CD4-positive, alpha-beta T cell treated with Interleukin-17A for 4 hours (primary cell): Measurements from ENCODE around the gene USP25.

Source experiments
- DNase-seq: peaks from one replicate; pipeline ENCODE4 v3.0.0-alpha.2; 2020; ENCODE audit warnings: mixed read lengths

Gene USP25

DNA sequence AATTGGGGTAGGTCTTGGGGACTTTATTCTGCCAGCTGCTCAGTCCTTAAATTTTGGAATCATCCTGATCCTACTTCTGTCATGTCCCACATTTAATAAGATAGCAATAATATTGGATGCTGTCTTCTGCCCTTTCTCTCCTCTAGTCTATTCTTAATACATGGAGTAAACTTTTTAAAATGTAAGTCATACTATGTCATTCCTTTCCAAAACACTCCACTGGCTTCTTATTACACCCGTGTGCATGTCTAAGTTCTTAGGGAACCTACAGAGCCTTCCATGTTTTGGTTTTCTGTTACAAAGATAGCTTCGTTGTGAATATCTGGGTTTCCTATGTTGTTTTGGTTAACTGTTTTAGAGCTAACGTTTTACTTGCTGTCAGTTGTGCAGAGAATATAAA lies 35.1 kb downstream of the USP25 start:
- no peak for DNase-seq

DNA sequence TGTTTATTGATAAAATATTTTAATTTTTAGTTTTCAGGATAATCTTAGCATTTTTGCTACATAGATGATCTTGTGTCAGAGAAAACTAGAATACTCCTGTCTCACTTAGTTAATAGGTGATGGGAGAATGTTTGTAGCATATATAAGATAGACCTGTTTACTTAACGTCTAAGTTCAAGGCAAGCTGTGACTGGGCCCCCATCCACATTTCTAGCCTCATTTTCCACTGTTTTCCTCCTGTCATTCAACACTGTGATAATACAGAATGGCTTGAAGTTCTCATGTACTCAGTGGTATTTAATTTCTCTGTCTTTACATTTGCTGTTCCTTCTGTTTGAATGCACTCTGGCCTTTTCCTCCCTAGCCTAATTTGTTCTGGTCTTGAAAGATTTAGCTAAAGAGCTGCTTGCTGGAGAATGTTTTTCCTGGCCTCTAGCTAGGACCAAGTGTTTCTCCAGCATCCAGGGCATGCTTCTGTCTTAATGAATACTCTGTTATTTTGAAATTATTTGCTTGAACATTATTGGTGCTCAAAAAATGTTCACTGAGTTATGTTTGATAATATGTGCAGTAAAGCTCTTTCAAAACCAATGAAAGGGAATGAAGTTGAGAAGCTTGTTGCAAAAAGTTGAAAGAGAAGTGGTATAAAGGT lies 37.3 kb downstream of the USP25 start:
- no peak for DNase-seq

DNA sequence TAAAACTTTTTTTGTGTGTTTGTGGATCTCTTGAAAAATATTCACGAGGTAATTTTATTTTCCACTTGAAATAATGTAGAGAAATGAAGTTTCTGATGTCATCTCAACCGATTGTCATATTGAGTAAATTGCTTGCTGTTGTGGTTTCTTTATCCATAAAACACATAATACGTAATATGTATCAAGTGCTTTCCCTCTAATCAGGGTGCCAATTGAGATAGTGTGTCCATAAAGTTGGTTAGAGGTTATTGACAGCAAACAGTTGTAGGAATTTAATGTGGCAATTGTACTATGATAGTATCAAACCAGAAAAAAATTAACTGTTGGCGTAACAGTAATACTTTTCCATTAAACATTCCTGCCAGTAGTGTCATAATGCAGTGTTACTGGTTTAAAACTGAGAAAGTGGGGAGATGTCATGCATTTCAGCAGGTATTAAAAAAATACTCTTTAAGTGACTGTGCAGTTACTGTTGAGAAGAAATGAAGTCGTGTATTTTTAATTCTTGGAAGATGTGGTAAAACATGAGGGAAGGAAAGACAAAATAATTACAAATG lies 38.3 kb downstream of the USP25 start:
- DNase-seq = no peak

DNA sequence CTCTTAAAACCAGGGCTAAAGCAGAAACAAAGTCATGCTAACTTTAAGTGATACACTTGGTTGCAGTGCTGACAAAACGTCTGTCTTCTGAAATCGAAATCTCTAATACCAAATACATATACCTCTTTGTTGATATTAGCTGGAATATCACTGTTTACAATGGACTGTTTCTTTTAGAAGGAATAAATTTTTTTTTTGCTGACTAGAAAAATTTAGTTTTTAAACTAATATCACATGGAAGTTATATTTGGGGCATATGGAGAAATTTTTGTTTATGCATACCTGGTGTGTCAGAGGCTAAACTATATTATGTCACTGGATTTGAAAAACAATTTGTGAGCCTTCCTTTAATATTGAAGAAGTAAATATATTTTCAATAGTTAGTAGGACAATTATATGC lies 39.1 kb downstream of the USP25 start:
- DNase-seq = no peak

DNA sequence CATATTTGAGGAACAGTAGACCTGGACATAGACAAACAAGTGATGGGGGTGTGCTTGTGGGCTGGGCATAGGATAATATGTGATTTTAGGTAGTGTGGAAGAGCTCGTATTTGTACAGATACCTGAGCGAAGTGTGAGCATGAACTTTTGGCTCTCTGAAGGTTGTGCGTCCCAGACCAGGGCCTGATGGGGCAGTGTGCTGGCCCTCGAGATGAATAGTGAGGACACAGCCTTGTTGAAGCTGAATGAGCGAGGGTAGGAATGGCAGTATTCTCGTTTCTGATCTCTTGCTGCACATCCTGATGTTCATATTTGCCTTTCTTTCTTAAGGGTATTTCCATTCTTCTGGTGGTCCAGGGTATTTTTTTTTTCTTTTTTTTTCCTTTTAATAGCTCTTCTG lies 41.5 kb downstream of the USP25 start:
- no peak for DNase-seq

DNA sequence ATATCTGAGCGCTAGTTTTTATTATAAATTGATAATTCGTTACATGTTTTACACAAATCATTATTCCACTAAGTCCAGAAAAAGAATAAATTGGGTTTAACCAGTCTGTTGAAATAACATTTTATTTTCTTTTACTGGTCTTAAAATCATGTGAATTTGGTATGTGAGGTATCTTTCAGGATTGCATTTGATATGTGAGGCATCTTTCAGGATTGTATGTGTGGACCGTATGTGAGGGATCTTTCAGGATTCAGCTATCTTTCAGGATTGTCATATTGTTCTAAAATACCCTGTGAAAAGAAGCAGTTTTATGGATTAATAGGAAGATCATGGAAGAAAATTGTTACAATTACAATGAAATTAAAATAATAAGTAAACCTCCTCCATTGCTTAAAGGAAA lies 42.9 kb downstream of the USP25 start:
- DNase-seq = no peak

DNA sequence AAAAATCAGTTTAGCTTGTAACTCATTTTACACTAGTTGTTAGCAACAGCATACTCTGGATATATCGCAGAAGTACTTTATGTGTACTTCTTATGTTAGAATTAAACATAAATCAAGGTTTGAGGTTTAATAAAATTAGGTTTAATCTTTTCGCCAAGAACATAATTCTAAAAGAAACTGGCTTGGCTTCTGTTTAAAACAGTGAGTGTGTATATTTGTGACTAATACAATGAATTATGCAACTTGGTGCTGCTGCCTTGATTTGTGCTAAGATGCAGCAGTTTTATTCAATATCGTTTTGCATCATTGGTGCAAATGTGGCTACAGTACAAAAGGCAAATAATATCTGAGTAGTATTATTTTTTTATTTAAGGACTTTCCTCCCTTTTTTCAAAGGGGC lies 44.8 kb downstream of the USP25 start:
- no peak for DNase-seq

DNA sequence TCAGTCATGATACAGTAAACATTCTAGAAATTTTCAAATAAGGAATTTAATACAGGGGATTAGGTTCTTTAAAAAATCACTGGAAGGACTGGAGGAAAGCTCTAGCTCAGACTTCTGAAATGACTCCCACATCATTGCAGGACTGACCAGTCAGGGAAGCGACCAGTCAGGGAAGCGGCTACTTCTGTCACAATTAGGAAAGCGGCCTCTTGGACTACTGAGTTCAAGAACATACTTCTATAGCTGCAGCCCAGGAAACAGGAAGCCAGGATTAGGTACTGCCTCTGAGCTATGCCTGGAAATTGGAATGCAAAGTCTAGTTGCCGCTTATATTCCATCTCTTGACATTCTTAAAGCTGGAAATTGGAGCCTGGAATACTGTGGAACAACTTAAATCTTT lies 45.5 kb downstream of the USP25 start:
- DNase-seq = no peak

DNA sequence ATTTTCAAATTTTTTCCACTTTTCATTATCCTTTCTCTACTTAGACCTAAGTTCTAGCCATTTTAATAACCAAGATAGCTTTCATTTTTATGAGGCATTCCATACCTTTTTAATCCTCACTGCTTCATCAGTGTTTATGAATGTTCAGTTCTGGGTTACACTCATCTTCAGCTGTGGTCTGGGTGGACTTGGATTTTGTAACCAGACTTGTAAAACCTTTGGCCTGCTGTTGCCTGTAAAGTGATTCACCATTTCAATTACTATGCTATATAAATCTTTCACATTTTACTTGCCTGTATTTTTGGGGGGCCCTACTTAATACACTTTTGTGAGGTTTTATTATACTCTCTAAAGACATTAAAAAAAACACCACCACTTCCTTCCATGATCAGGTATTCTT lies 46.2 kb downstream of the USP25 start:
- no peak for DNase-seq

DNA sequence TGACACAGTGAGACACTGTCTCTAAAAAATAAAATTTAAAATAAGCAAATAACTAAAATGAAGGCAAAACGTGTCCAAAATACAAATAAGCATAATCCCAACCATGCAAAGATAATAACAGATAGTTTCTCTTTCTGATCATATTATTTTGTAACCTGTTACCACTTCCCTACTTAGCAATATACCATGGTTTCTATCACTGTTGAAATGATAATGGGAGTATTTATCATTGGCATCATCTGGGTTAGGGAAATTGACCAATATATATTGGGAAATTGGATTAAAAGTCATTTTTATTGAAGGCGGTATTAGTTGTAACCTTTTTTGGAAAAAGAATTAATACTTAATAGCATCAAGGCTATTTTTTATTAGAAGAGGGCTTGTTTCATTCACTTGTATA lies 47.0 kb downstream of the USP25 start:
- DNase-seq = no peak

DNA sequence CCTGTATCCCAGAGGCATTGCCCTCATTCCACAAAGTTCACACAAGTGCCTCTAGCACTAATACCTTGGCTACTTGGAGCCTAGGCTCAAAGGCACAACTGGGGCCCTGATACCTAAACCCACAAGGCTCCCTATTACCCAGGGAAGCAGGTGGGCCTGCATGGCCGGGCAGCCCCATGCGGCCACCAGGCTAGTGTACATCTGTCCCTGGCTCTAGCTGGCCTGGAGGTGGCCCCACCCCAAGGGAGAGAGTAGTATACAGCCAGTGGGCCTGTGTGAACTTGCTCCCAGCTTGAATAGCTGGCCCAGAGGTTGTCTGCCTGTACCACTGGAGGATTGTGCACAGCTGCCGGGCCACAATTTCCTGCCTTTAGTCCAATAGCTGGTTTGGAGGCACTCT lies 52.2 kb downstream of the USP25 start:
- DNase-seq = no peak

DNA sequence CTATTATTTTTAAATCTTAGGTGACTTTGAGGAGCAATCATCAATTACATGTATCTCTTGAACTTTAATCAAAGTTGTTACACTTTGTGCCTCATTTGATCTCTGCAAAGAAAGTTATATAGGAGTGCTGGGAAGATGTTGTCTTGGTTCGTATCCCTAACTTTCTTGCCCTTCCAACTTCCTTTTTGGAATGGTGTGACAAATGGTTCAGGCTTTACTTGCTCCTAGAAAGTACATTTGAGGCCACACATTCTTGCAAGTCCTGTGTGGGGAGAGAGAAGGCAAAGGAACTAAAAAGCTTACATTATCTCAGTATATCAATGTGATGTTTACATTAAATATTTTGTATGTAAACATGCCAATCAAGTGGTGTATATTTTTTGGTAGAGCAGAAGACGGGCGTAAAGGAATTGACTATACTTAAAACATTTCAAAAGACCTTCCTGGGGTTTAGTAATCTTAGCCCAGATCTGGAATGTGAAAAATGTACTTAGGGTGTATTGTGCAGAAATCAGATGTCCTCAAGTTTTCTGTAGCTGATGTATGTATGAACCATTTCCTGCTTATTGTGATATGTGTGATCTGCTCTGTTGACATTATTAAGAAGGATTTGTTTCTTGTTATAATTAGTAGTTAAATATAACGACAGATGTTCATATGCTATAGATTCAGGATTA lies 59.2 kb downstream of the USP25 start:
- DNase-seq = no peak

DNA sequence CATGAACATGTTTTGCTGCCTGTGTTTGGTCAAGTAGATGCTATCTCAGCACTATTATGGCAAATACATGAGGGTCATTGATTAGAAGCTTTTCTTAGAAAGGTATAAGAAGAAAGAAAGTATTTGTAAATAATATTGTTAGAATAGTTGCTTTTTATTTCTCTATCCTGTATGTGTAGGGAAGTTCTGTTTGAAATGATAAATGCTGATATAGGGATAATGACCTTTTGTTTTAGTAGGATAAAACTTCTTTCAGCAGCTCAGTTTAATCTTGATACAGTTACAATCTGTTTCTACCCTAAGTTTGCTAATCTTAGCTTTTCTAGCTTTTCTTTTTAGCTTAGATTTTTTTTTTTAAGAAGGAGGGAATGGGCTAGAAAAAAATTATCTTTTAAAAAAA lies 63.3 kb downstream of the USP25 start:
- DNase-seq = no peak

DNA sequence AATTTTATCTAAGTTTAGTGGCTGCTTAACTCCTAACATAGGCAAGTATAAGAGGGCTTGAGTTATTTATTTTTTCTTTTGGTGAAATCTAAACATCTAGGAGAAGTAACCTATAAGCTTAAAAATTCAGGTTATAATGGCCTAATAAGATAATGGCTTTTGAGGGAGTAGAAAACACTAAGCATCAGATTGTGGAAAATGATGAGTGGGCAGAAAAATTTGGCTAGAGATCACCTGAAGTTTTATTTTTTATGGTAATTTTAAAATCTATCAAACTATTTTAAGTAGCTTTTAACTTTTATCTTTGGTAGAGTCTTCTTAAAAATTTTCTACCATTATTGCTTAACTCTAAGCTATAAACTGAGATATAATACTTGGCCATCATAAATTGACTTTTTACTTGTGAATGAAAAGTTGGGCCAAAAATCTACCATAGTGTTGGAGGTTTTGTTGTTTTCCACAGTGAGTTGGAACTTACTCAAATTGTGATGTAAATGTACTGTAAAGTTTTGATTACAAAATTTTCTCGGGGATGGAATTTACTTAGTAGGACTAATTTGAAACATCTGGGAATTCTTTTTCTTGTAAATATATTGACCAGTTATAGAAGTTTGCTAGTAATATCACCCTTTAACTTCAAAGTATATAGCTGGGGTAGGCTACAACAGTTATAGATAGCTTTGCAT lies 63.9 kb downstream of the USP25 start:
- no peak for DNase-seq

DNA sequence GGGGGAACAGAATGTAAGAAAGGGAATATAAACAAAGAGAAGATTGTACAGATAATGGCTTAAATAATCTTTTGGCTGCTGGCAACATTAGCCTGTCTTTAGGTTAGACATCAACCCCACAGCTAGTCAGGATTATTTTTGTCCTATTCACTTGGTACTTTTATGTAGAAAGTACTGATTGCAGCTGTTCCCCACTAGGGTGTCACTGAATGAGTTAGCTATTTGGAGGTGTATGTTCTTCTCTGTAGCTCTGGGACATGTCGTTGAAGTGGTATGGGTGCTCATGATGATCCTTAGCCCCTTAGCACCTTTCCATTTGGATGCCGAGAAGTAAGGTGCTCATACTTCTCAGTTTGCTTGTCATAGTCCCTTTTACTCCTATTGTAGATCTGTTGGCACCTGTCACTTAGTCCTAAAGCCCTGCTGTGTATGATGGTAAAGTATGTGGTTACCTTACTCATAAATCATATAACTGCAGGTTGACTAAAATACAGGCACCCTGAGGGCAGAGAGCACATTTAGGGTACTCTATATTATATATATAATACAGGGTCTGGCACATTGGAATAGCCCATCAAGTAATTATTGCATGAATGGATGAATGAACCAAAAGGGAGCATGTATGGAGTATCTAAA lies 64.6 kb downstream of the USP25 start:
- no peak for DNase-seq

DNA sequence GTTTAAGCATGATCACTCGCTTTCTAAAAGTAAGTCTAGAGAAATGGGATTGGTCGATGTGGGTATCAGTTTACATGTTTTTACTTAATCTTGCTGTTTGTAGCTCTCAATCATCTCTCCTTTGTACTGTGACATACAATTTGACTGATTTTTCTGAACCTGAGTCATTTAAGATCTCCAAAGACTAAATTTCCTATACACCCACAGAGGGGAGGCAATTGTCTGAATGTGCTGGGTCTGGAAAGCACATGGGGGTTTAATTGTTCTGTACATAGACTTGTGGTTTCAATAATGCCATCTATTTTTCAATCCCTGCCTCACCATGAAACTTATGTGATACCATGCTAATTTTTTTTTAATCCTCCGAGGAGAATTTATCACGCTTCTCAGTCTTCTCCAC lies 65.8 kb downstream of the USP25 start:
- no peak for DNase-seq

DNA sequence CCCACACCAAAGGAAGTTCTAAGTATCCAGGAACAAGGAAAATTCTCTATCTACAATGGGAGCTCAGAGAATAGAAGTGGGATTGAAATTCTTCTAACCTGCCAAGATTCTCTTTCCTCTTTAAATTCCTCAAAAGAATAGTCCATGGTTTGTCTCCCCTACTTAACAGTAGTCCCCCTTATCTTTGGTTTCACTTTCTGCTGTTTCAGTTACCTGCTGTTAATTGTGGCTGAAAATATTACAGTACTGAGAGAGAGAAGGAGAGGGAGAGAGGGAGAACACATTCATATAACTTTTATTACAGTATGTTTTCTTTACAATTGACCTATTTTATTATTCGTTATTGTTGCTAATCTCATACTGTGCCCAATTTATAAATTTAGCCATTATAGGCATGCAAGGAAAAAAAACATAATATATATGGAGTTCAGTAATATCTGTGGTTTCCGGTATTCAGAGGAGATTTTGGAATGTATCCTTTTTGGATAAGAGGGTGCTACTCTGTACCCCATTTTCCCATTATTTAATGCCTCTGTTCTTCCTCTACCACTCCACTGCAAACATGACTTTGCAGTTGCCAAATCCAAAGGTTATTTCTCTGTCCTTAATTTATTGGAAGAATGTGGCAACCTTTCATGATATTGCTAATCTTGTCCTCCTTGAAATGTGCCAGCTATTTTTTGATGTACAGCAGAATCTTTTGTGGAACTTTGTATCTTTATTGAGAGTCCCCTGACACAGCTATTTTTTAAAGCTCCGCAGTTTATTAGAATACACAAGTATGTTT lies 68.0 kb downstream of the USP25 start:
- no peak for DNase-seq

DNA sequence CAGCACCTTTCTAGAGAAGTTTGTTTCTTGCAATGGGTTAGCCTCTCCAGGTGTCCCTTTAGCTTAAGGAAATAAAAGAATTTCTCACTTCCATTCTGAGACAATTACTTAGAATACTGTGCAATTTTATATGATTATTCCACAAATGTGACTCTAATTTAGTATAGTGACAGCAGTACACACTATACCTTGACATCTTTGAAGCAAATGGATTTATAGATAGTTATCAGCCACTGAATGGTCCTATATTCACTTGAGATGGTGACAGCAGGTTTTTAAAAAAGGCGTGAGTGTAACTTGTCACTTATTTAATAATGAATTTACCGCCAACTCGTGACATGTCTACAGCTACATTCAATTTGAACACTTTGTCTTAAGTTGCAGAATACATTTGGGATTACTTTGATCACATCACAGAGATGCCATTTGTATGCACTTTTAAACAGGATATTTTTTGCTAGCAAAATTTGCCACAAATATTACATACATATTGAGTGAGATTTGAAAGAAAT lies 71.6 kb downstream of the USP25 start:
- DNase-seq = no peak

DNA sequence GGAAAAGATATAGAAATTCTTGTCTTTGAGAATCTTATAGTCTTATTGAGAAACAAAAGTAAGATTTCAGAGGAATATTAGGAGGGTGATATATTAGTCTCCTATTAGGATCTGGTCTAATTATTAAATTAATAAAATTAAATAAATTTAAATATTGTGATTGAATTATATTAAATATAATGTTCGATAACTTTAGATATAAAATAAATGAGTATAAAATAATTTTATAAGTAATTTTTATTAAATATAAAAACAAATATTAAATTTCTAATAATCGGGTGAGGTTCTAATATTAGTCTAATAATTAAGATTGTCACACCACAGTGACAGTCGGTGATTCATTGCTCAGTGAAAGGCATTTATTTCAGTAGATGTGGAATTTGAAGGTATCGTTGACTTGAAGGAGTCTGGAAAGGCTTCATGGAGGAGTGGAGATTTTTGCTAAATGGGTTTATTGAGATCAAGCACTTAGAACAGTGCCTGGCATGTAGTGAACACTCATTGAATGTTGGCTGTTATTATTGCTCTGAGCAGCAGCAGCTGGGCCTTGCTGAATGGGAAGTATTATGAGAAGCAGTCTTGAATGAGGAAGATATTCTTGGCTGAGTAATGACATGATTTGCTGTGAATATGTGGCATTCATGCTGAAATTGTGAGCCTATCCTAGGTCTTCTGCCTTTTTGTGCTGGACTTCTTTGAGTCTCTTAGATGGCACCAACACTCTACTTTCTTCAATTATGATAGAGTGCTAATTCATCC lies 74.6 kb downstream of the USP25 start:
- no peak for DNase-seq

DNA sequence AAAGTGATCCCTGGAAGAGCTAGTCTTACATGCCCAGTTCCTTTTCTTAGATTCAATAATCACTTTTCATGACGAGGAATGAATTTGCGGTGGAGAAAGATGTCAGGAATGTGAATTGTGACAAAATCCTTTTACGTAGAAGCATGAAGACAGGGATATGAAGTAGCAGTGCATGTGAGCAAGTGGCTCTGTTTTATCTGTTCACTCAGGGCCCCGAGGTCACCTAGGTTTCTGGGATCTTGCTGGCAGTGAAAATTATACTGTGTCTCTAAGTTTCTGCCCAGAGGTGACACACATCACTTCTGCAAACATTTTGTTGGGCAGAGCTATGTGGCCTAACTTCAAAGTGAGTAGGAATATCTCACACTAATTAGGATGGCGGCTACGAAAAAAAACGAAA lies 79.3 kb downstream of the USP25 start:
- DNase-seq = no peak

DNA sequence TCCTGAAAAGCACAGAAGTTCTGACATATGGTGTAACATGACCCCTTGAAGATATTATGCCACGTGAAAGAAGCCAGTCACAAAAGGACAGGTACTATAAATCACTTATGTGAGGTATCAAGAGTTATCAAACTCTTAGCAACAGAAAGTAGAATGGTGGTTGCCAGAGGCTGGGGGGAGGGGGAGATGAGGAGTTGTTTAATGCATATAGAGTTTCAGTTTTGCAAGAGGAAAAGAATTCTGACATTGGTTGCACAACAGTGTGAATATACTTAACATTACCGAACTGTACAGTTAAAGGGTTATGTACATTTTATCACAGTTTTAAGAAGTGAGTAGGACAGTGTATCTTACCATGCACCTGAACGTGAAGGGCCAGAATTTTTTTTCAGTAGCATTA lies 80.0 kb downstream of the USP25 start:
- DNase-seq = no peak

DNA sequence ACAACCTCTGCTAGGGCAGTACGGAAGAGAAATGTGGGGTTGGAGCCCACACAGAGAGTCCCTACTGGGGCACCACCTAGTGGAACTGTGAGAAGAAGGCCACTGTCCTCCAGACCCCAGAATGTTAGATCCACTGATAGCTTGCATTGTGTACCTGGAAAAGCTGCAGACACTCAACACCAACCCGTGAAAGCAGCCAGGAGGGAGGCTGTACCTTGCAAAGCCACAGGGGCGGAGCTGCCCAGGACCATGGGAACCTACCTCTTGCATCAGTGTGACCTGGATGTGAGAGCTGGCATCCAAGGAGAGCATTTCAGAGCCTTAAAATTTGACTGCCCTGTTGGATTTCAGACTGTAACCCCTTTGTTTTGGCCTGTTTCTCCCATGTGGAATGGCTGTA lies 85.5 kb downstream of the USP25 start:
- no peak for DNase-seq
